Hepatocyte (in vitro differentiated cells): ENCODE measurements around the gene PRDX6.

Experiments
- EZH2 ChIP-seq: fragments of 200-600 bp; sonication (generic); IDR thresholded peaks from 2 replicates; pipeline ENCODE4 v1.6.1; 2016; ENCODE audit warnings: antibody characterized with exemption, mild to moderate bottlenecking, borderline replicate concordance
- TF ChIP-seq, protein P1 (sequence below): fragments of 200-600 bp; sonication (generic); IDR thresholded peaks from 2 replicates; pipeline ENCODE4 v1.5.1; 2016; ENCODE audit warnings: antibody characterized with exemption, mild to moderate bottlenecking; ENCODE audit not compliant: poor library complexity

DNA sequence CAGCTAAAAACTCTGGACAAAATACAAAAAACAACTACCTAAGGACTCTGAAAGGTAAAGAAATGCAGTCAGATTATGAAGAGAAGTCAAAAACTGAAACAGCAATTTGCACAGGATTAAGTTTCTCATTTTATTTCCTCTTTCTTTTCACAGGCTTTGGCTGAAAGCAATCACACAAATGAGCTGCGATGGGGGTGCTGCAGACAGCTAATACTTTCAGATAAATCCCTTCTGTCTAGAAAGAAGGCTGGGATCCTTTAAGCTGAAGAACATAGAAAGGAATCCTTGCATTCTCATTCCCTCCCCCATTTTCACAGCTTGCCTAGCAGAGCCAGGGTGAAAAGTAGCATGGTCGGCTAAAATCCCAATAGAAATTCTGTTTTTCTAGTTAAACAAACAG, 32.0 kb upstream of the PRDX6 start:
- TF ChIP-seq, protein P1, sequence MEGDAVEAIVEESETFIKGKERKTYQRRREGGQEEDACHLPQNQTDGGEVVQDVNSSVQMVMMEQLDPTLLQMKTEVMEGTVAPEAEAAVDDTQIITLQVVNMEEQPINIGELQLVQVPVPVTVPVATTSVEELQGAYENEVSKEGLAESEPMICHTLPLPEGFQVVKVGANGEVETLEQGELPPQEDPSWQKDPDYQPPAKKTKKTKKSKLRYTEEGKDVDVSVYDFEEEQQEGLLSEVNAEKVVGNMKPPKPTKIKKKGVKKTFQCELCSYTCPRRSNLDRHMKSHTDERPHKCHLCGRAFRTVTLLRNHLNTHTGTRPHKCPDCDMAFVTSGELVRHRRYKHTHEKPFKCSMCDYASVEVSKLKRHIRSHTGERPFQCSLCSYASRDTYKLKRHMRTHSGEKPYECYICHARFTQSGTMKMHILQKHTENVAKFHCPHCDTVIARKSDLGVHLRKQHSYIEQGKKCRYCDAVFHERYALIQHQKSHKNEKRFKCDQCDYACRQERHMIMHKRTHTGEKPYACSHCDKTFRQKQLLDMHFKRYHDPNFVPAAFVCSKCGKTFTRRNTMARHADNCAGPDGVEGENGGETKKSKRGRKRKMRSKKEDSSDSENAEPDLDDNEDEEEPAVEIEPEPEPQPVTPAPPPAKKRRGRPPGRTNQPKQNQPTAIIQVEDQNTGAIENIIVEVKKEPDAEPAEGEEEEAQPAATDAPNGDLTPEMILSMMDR: no peak
- TF ChIP-seq EZH2: no peak
